Measurements from ENCODE around the gene TSC22D2.

The TSC22D2 gene

GRCh38 chr3:150436161-150436560 is 28.1 kb downstream of the TSC22D2 start:
- no peak overlapping the region for H3K27ac ChIP-seq (ENCODE audit: low read length)
- peaks cover 12% of the 10 kb centered on the region for H3K4me1 ChIP-seq (ENCODE audit: control insufficient read depth, low read depth, low read length)
- no peak overlapping the region for H3K9ac ChIP-seq (ENCODE audit: low read length)
- no peaks in the 10 kb centered on the region for H3K27me3 ChIP-seq (ENCODE audit: control insufficient read depth, insufficient read depth, low read length)
- no peak overlapping the region for H3K4me3 ChIP-seq (ENCODE audit: low read length)
- no peaks in the 10 kb centered on the region for H3K9me3 ChIP-seq (ENCODE audit: control insufficient read depth, low read depth, low read length)
- no peaks in the 10 kb centered on the region for H3K36me3 ChIP-seq (ENCODE audit: control insufficient read depth, low read depth, low read length)

- H3K9ac ChIP-seq (ENCODE audit: low read length), result no peak overlapping the region
- no peaks in the 10 kb centered on the region for H3K9me3 ChIP-seq (ENCODE audit: control insufficient read depth, low read depth, low read length)
- no peaks in the 10 kb centered on the region for H3K27me3 ChIP-seq (ENCODE audit: control insufficient read depth, insufficient read depth, low read length)
- H3K36me3 ChIP-seq (ENCODE audit: control insufficient read depth, low read depth, low read length), result no peaks in the 10 kb centered on the region
- H3K4me1 ChIP-seq (ENCODE audit: control insufficient read depth, low read depth, low read length), result peaks cover 12% of the 10 kb centered on the region
- no peak overlapping the region for H3K4me3 ChIP-seq (ENCODE audit: low read length)
- no peak overlapping the region for H3K27ac ChIP-seq (ENCODE audit: low read length)
These were observed 31.6 kb downstream of the TSC22D2 start for GRCh38 chr3:150439657-150440056.

- Histone ChIP-seq H3K36me3 (ENCODE audit: control insufficient read depth, low read depth, low read length) (no peaks in the 10 kb centered on the region), H3K9me3 (ENCODE audit: control insufficient read depth, low read depth, low read length) (no peaks in the 10 kb centered on the region), H3K4me1 (ENCODE audit: control insufficient read depth, low read depth, low read length) (no peaks in the 10 kb centered on the region), H3K27me3 (ENCODE audit: control insufficient read depth, insufficient read depth, low read length) (no peaks in the 10 kb centered on the region), H3K27ac (ENCODE audit: low read length) (no peak overlapping the region), H3K9ac (ENCODE audit: low read length) (no peak overlapping the region), H3K4me3 (ENCODE audit: low read length) (no peak overlapping the region)
These were observed 35.2 kb downstream of the TSC22D2 start for GRCh38 chr3:150443331-150443741.

GRCh38 chr3:150444371-150444770 is 36.3 kb downstream of the TSC22D2 start:
- Histone ChIP-seq H3K9me3 (ENCODE audit: control insufficient read depth, low read depth, low read length) (no peaks in the 10 kb centered on the region), H3K4me1 (ENCODE audit: control insufficient read depth, low read depth, low read length) (no peaks in the 10 kb centered on the region), H3K27me3 (ENCODE audit: control insufficient read depth, insufficient read depth, low read length) (no peaks in the 10 kb centered on the region), H3K9ac (ENCODE audit: low read length) (no peak overlapping the region), H3K27ac (ENCODE audit: low read length) (no peak overlapping the region), H3K36me3 (ENCODE audit: control insufficient read depth, low read depth, low read length) (no peaks in the 10 kb centered on the region), H3K4me3 (ENCODE audit: low read length) (no peak overlapping the region)

- H3K36me3 ChIP-seq (ENCODE audit: control insufficient read depth, low read depth, low read length), result no peaks in the 10 kb centered on the region
- no peak overlapping the region for H3K9ac ChIP-seq (ENCODE audit: low read length)
- H3K9me3 ChIP-seq (ENCODE audit: control insufficient read depth, low read depth, low read length), result no peaks in the 10 kb centered on the region
- no peak overlapping the region for H3K27ac ChIP-seq (ENCODE audit: low read length)
- H3K27me3 ChIP-seq (ENCODE audit: control insufficient read depth, insufficient read depth, low read length), result no peaks in the 10 kb centered on the region
- peaks cover 4% of the 10 kb centered on the region for H3K4me1 ChIP-seq (ENCODE audit: control insufficient read depth, low read depth, low read length)
- no peak overlapping the region for H3K4me3 ChIP-seq (ENCODE audit: low read length)
These were observed 38.4 kb downstream of the TSC22D2 start for GRCh38 chr3:150446470-150446977.

- H3K27ac ChIP-seq (ENCODE audit: low read length), result no peak overlapping the region
These were observed 39.0 kb downstream of the TSC22D2 start for GRCh38 chr3:150447084-150447483.

GRCh38 chr3:150447631-150448465 is 39.8 kb downstream of the TSC22D2 start:
- no peak overlapping the region for H3K9ac ChIP-seq (ENCODE audit: low read length)
- no peak overlapping the region for H3K4me3 ChIP-seq (ENCODE audit: low read length)
- H3K4me1 ChIP-seq (ENCODE audit: control insufficient read depth, low read depth, low read length), result peaks cover 4% of the 10 kb centered on the region
- no peaks in the 10 kb centered on the region for H3K9me3 ChIP-seq (ENCODE audit: control insufficient read depth, low read depth, low read length)
- no peaks in the 10 kb centered on the region for H3K27me3 ChIP-seq (ENCODE audit: control insufficient read depth, insufficient read depth, low read length)
- no peaks in the 10 kb centered on the region for H3K36me3 ChIP-seq (ENCODE audit: control insufficient read depth, low read depth, low read length)
- no peak overlapping the region for H3K27ac ChIP-seq (ENCODE audit: low read length)

More at GRCh38 chr3:150447084-150447483, 39.0 kb downstream of the TSC22D2 start:
- Histone ChIP-seq H3K36me3 (ENCODE audit: control insufficient read depth, low read depth, low read length) (no peaks in the 10 kb centered on the region), H3K9ac (ENCODE audit: low read length) (no peak overlapping the region), H3K4me3 (ENCODE audit: low read length) (no peak overlapping the region), H3K27me3 (ENCODE audit: control insufficient read depth, insufficient read depth, low read length) (no peaks in the 10 kb centered on the region), H3K4me1 (ENCODE audit: control insufficient read depth, low read depth, low read length) (peaks cover 4% of the 10 kb centered on the region), H3K9me3 (ENCODE audit: control insufficient read depth, low read depth, low read length) (no peaks in the 10 kb centered on the region)

- H3K4me1 ChIP-seq (ENCODE audit: control insufficient read depth, low read depth, low read length), result peaks cover 4% of the 10 kb centered on the region
- H3K9me3 ChIP-seq (ENCODE audit: control insufficient read depth, low read depth, low read length), result no peaks in the 10 kb centered on the region
- H3K27me3 ChIP-seq (ENCODE audit: control insufficient read depth, insufficient read depth, low read length), result no peaks in the 10 kb centered on the region
- no peak overlapping the region for H3K27ac ChIP-seq (ENCODE audit: low read length)
- no peaks in the 10 kb centered on the region for H3K36me3 ChIP-seq (ENCODE audit: control insufficient read depth, low read depth, low read length)
- H3K4me3 ChIP-seq (ENCODE audit: low read length), result no peak overlapping the region
- no peak overlapping the region for H3K9ac ChIP-seq (ENCODE audit: low read length)
These were observed 41.1 kb downstream of the TSC22D2 start for GRCh38 chr3:150449169-150449721.

GRCh38 chr3:150450916-150451315 is 42.8 kb downstream of the TSC22D2 start:
- Histone ChIP-seq H3K9ac (ENCODE audit: low read length) (no peak overlapping the region), H3K4me3 (ENCODE audit: low read length) (no peak overlapping the region), H3K36me3 (ENCODE audit: control insufficient read depth, low read depth, low read length) (no peaks in the 10 kb centered on the region), H3K4me1 (ENCODE audit: control insufficient read depth, low read depth, low read length) (peaks cover 4% of the 10 kb centered on the region), H3K9me3 (ENCODE audit: control insufficient read depth, low read depth, low read length) (no peaks in the 10 kb centered on the region), H3K27ac (ENCODE audit: low read length) (no peak overlapping the region), H3K27me3 (ENCODE audit: control insufficient read depth, insufficient read depth, low read length) (no peaks in the 10 kb centered on the region)

GRCh38 chr3:150451329-150452048 is 43.4 kb downstream of the TSC22D2 start:
- no peaks in the 10 kb centered on the region for H3K36me3 ChIP-seq (ENCODE audit: control insufficient read depth, low read depth, low read length)
- H3K4me3 ChIP-seq (ENCODE audit: low read length), result no peak overlapping the region
- H3K9me3 ChIP-seq (ENCODE audit: control insufficient read depth, low read depth, low read length), result no peaks in the 10 kb centered on the region
- peaks cover 4% of the 10 kb centered on the region for H3K4me1 ChIP-seq (ENCODE audit: control insufficient read depth, low read depth, low read length)
- no peaks in the 10 kb centered on the region for H3K27me3 ChIP-seq (ENCODE audit: control insufficient read depth, insufficient read depth, low read length)
- H3K9ac ChIP-seq (ENCODE audit: low read length), result no peak overlapping the region
- no peak overlapping the region for H3K27ac ChIP-seq (ENCODE audit: low read length)

GRCh38 chr3:150453353-150453752 is 45.3 kb downstream of the TSC22D2 start:
- Histone ChIP-seq H3K27me3 (ENCODE audit: control insufficient read depth, insufficient read depth, low read length) (no peaks in the 10 kb centered on the region), H3K4me3 (ENCODE audit: low read length) (no peak overlapping the region), H3K27ac (ENCODE audit: low read length) (no peak overlapping the region), H3K36me3 (ENCODE audit: control insufficient read depth, low read depth, low read length) (peaks cover 2% of the 10 kb centered on the region), H3K4me1 (ENCODE audit: control insufficient read depth, low read depth, low read length) (peaks cover 4% of the 10 kb centered on the region), H3K9me3 (ENCODE audit: control insufficient read depth, low read depth, low read length) (no peaks in the 10 kb centered on the region), H3K9ac (ENCODE audit: low read length) (no peak overlapping the region)
